WTC11 (cell line): Measurements from ENCODE around the gene BLOC1S5.

Source experiments
- CBFB ChIP-seq: sonication (generic); formaldehyde crosslinking; IDR thresholded peaks from 2 replicates; pipeline ENCODE4 v1.8.1; 2022; ENCODE audit warnings: mild to moderate bottlenecking, low read depth, missing genetic modification reagents
- CREM ChIP-seq: sonication (generic); formaldehyde crosslinking; IDR thresholded peaks from 2 replicates; pipeline ENCODE4 v1.8.1; 2022; ENCODE audit warnings: mild to moderate bottlenecking, missing genetic modification reagents, moderate library complexity
- CTCF ChIP-seq: fragments of 200-600 bp; IDR thresholded peaks from 2 replicates; pipeline ENCODE4 v1.8.0; 2022; ENCODE audit warnings: antibody characterized with exemption
- FOXP4 ChIP-seq: sonication (generic); formaldehyde crosslinking; IDR thresholded peaks from 2 replicates; pipeline ENCODE4 v1.8.0; 2022; ENCODE audit warnings: mild to moderate bottlenecking, missing genetic modification reagents
- KAT7 ChIP-seq: sonication (generic); formaldehyde crosslinking; IDR thresholded peaks from 2 replicates; pipeline ENCODE4 v1.8.1; 2023; ENCODE audit warnings: missing genetic modification reagents, mild to moderate bottlenecking, borderline replicate concordance
- MAX ChIP-seq: sonication (generic); formaldehyde crosslinking; IDR thresholded peaks from 2 replicates; pipeline ENCODE4 v1.8.0; 2022; ENCODE audit warnings: mild to moderate bottlenecking, missing genetic modification reagents
- USF2 ChIP-seq: sonication (generic); formaldehyde crosslinking; IDR thresholded peaks from 2 replicates; pipeline ENCODE4 v1.8.1; 2023; ENCODE audit warnings: mild to moderate bottlenecking, missing genetic modification reagents, moderate library complexity
- ZNF121 ChIP-seq: sonication (generic); formaldehyde crosslinking; IDR thresholded peaks from 2 replicates; pipeline ENCODE4 v1.8.0; 2023; ENCODE audit warnings: missing genetic modification reagents

- TF ChIP-seq CBFB (CRISPR knock-in tag) (no peak), ZNF121 (no peak), USF2 (no peak), MAX (CRISPR knock-in tag) (no peak), CTCF (no peak), CREM (CRISPR knock-in tag) (no peak), FOXP4 (CRISPR knock-in tag) (no peak), KAT7 (no peak)
Observed at GRCh38 chr6:8080362-8081151, 16.4 kb upstream of the BLOC1S5 start.
